Measurements from ENCODE around the gene ACVR1.

ACVR1 gene

GRCh38 chr2:157691695-157692094 lies 184.4 kb downstream of the ACVR1 start:
- no peak for DNase-seq

DNA sequence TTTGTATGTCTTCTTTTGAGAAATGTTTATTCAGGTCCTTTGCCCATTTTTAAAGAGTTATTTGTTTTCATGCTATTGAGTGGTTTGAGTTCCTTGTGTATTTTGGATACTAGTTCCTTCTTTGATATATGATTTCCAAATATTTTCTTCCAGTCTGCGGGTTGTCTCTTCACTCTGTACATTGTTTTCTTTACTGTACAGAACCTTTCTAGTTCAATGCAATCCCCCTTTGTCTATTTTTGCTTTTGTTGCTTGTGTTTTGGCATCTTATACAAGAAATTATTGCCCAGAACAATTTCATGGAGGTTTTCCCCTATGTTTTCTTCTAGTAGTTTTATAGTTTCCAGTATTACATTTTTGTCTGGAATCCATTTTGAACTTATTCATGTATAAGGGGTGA lies 185.0 kb downstream of the ACVR1 start:
- DNase-seq: no peak
